SH-SY5Y (cell line): ENCODE data around the gene SLC8A1.

Experiments used
- GATA2 ChIP-seq: IDR thresholded peaks from 2 replicates; pipeline ENCODE4 v1.6.1; 2011; ENCODE audit warnings: mild to moderate bottlenecking, low read depth, low read length
- GATA3 ChIP-seq: IDR thresholded peaks from 2 replicates; pipeline ENCODE4 v1.6.1; 2011; ENCODE audit warnings: low read depth, mild to moderate bottlenecking, low read length, moderate library complexity

DNA sequence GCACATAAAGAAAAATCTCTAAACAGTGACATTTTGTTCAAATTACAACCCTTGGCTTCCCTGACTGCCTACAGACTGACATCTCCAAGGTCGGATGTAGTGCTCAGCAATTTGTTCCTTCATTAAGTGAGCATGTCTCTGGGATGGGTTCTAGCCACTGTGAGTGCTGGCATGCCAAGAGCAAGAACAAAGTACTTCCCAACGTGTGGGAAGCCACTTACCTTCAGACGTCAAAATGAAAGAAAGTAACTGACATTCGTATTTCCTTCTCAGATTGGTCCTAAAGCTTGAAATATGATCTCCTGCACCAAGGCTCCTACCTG is 193.8 kb downstream of the SLC8A1 start:
- TF ChIP-seq GATA2 (no peak), GATA3 (no peak)
